ENCODE measurements around the gene UBE2B. TPM values are rescaled to one million over a fixed set of nuclear protein-coding genes. Genes with fewer than 3 reads are reported as not detected.
A peak's percentile ranks its signal among the peaks of the same experiment; 100 is the strongest.
"Not testable (repeated sequence)": the region's sequence is repeated elsewhere in the genome, so short reads cannot be mapped to it uniquely, and the experiment has no call there.

UBE2B gene
- total RNA-seq, 2 donors from 2014 or later: 76.6 to 143 TPM

GRCh38 chr5:134417707-134418106, 46.3 kb downstream of the UBE2B start:
- Mint-ChIP-seq H3K36me3 (ENCODE audit: low read depth) (no peaks in the 10 kb centered on the region), H3K9me3 (no peaks in the 10 kb centered on the region), H3K4me3 (no peak overlapping the region), H3K4me1 (no peaks in the 10 kb centered on the region), H3K27me3 (no peaks in the 10 kb centered on the region), H3K27ac (no peak overlapping the region)
- no peak for ATAC-seq (replicated peaks)

- Mint-ChIP-seq H3K27me3 (no peaks in the 10 kb centered on the region), H3K4me3 (no peak overlapping the region)
Measured at GRCh38 chr5:134418958-134419357, 47.6 kb downstream of the UBE2B start.

DNA sequence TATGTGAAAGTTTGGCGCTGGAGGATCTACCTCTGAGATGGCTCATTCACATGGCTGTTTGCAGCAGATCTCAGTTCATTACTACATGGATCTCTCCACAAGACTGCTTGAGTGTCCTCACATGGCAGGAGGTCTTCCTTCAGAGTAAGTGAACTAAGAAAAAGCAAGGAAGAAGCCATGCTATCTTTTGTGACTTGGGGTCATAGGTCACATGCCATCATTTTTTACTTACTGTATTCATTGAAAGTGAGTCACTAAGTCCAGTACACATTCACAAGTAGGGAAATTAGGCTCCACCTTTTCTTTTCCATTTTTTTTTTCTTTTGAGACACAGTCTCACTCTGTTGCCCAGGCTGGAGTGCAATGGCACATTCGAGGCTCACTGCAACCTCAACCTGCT, 49.0 kb downstream of the UBE2B start:
- Mint-ChIP-seq H3K4me1 (no peaks in the 10 kb centered on the region), H3K27me3 (no peaks in the 10 kb centered on the region), H3K27ac (no peak overlapping the region), H3K4me3 (no peak overlapping the region), H3K36me3 (ENCODE audit: low read depth) (no peaks in the 10 kb centered on the region), H3K9me3 (no peaks in the 10 kb centered on the region)
- ATAC-seq (replicated peaks): no peak

More at GRCh38 chr5:134418958-134419357, 47.6 kb downstream of the UBE2B start:
- H3K9me3 Mint-ChIP-seq: no peaks in the 10 kb centered on the region
- H3K27ac Mint-ChIP-seq: no peak overlapping the region
- no peaks in the 10 kb centered on the region for H3K36me3 Mint-ChIP-seq (ENCODE audit: low read depth)
- ATAC-seq (replicated peaks): no peak
- no peaks in the 10 kb centered on the region for H3K4me1 Mint-ChIP-seq

GRCh38 chr5:134421038-134421437, 49.7 kb downstream of the UBE2B start:
- H3K9me3 Mint-ChIP-seq: not testable (repeated sequence)

GRCh38 chr5:134422791-134423365, 51.5 kb downstream of the UBE2B start:
- no peak for ATAC-seq (replicated peaks)
- no peaks in the 10 kb centered on the region for H3K27me3 Mint-ChIP-seq
- no peaks in the 10 kb centered on the region for H3K4me1 Mint-ChIP-seq
- no peaks in the 10 kb centered on the region for H3K9me3 Mint-ChIP-seq
- H3K4me3 Mint-ChIP-seq: no peak overlapping the region
- no peak overlapping the region for H3K27ac Mint-ChIP-seq
- H3K36me3 Mint-ChIP-seq (ENCODE audit: low read depth): no peaks in the 10 kb centered on the region

More at GRCh38 chr5:134421038-134421437, 49.7 kb downstream of the UBE2B start:
- ATAC-seq (replicated peaks); H3K4me1 Mint-ChIP-seq; H3K27me3 Mint-ChIP-seq; H3K27ac Mint-ChIP-seq; H3K4me3 Mint-ChIP-seq; H3K36me3 Mint-ChIP-seq (ENCODE audit: low read depth): not testable (repeated sequence)

- no peak for ATAC-seq (replicated peaks)
- Mint-ChIP-seq H3K4me3 (no peak overlapping the region), H3K27me3 (no peaks in the 10 kb centered on the region), H3K27ac (no peak overlapping the region), H3K9me3 (no peaks in the 10 kb centered on the region), H3K4me1 (no peaks in the 10 kb centered on the region), H3K36me3 (ENCODE audit: low read depth) (no peaks in the 10 kb centered on the region)
Measured at GRCh38 chr5:134423376-134423775, 52.0 kb downstream of the UBE2B start.

- Mint-ChIP-seq H3K36me3 (ENCODE audit: low read depth) (no peaks in the 10 kb centered on the region), H3K27me3 (no peaks in the 10 kb centered on the region), H3K27ac (no peak overlapping the region), H3K9me3 (no peaks in the 10 kb centered on the region), H3K4me3 (no peak overlapping the region), H3K4me1 (no peaks in the 10 kb centered on the region)
- ATAC-seq (replicated peaks): no peak
Measured at GRCh38 chr5:134426361-134426760, 55.0 kb downstream of the UBE2B start.

GRCh38 chr5:134427540-134428041, 56.2 kb downstream of the UBE2B start:
- no peak for ATAC-seq (replicated peaks)
- H3K4me3 Mint-ChIP-seq: no peak overlapping the region
- H3K9me3 Mint-ChIP-seq: no peaks in the 10 kb centered on the region
- no peaks in the 10 kb centered on the region for H3K36me3 Mint-ChIP-seq (ENCODE audit: low read depth)
- H3K27ac Mint-ChIP-seq: no peak overlapping the region
- peaks cover 1% of the 10 kb centered on the region for H3K4me1 Mint-ChIP-seq
- no peaks in the 10 kb centered on the region for H3K27me3 Mint-ChIP-seq

DNA sequence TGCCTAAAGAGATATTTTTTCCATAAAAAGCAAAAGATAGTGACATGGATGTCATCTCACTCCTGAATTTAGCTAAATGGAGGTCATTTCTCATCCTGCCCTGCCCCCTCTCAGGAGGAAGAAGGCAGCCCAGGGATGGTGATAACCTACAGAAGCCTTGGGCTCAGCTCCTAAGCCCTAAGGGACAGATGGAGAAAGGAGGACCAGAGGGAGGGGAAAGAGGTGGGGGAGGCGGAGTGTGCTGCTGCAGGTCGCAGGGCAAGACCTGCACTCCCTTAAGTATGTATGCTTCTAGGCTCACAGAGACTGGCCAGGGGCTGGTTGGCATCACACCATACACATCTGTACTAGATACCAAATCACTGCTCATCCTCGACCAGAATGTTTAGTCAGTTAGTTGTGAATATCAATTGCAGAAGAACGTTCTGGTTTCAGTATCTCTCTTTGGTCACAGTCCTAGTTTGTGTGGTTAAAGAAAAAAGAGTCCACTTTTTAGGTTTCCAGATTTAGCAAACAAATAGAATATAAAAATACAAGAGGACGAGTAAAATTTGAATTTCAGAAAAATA, 58.7 kb downstream of the UBE2B start:
- ATAC-seq (replicated peaks): peak; percentile 34
- no peak overlapping the region for H3K4me3 Mint-ChIP-seq
- peaks cover 6% of the 10 kb centered on the region for H3K4me1 Mint-ChIP-seq
- no peaks in the 10 kb centered on the region for H3K9me3 Mint-ChIP-seq
- no peak overlapping the region for H3K27ac Mint-ChIP-seq
- no peaks in the 10 kb centered on the region for H3K27me3 Mint-ChIP-seq
- H3K36me3 Mint-ChIP-seq (ENCODE audit: low read depth): no peaks in the 10 kb centered on the region

- Mint-ChIP-seq H3K27me3 (no peaks in the 10 kb centered on the region), H3K9me3 (no peaks in the 10 kb centered on the region), H3K4me1 (peaks cover 16% of the 10 kb centered on the region), H3K4me3 (no peak overlapping the region), H3K27ac (peak overlapping the region; percentile 61), H3K36me3 (ENCODE audit: low read depth) (no peaks in the 10 kb centered on the region)
- ATAC-seq (replicated peaks): peak; percentile 20
Measured at GRCh38 chr5:134432174-134432573, 60.8 kb downstream of the UBE2B start.

- Mint-ChIP-seq H3K27me3 (no peaks in the 10 kb centered on the region), H3K36me3 (ENCODE audit: low read depth) (no peaks in the 10 kb centered on the region), H3K27ac (peak overlapping the region; percentile 61), H3K9me3 (no peaks in the 10 kb centered on the region), H3K4me1 (peaks cover 17% of the 10 kb centered on the region), H3K4me3 (peak overlapping the region; percentile 31)
- no peak for ATAC-seq (replicated peaks)
Measured at GRCh38 chr5:134432677-134433359, 61.4 kb downstream of the UBE2B start.

DNA sequence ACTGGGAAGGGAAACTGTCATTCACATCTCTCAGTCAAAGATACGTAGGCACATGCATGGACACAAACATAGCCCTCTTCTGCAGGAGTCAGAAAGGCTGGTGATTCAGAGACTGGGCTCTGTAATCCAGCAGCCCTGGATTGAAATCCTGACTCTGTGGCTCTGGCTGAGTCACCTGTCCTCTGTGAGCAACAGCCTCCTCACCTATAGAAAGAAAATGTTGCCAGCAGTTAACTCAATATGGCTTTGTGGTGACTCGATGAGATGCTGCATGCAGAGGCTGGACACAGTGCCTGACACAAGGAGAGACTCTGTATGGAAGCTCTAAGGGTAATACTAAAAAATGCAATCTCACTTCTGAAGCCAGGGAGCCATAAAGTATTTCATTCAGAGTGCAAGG, 64.2 kb downstream of the UBE2B start:
- no peaks in the 10 kb centered on the region for H3K27me3 Mint-ChIP-seq
- no peaks in the 10 kb centered on the region for H3K36me3 Mint-ChIP-seq (ENCODE audit: low read depth)
- H3K4me1 Mint-ChIP-seq: peaks cover 17% of the 10 kb centered on the region
- peak overlapping the region; percentile 88 for H3K27ac Mint-ChIP-seq
- peak overlapping the region; percentile 68 for H3K4me3 Mint-ChIP-seq
- ATAC-seq (replicated peaks): peak; percentile 65
- H3K9me3 Mint-ChIP-seq: no peaks in the 10 kb centered on the region

- Mint-ChIP-seq H3K4me1 (peaks cover 17% of the 10 kb centered on the region), H3K27me3 (no peaks in the 10 kb centered on the region), H3K9me3 (no peaks in the 10 kb centered on the region), H3K4me3 (peak overlapping the region; percentile 68), H3K27ac (peak overlapping the region; percentile 88), H3K36me3 (ENCODE audit: low read depth) (no peaks in the 10 kb centered on the region)
- peak; percentile 87 for ATAC-seq (replicated peaks)
Measured at GRCh38 chr5:134436523-134437339, 65.4 kb downstream of the UBE2B start.

- Mint-ChIP-seq H3K4me3 (peak overlapping the region; percentile 68), H3K27ac (peak overlapping the region; percentile 88), H3K27me3 (no peaks in the 10 kb centered on the region), H3K9me3 (no peaks in the 10 kb centered on the region), H3K4me1 (peaks cover 17% of the 10 kb centered on the region), H3K36me3 (ENCODE audit: low read depth) (no peaks in the 10 kb centered on the region)
- ATAC-seq (replicated peaks): no peak
Measured at GRCh38 chr5:134437340-134437846, 66.0 kb downstream of the UBE2B start.

Data from activated T-helper 17 cell treated with anti-CD3 and anti-CD28 coated beads, Interleukin-2, amount 50 U/mL, for 72 hours (primary cell).